GM12864 (cell line): ENCODE data around the gene SERP2.

Source experiments
- DNase-seq: peaks from one replicate; pipeline ENCODE4 v3.0.0-alpha.2; 2011; ENCODE audit warnings: low read depth
- H3K4me3 ChIP-seq: 2 replicates; pipeline ENCODE4 v1.5.1; 2011; ENCODE audit warnings: mild to moderate bottlenecking, low read depth, low read length, control low read depth
- TF ChIP-seq, protein P1 (sequence below): IDR thresholded peaks from 2 replicates; pipeline ENCODE4 v1.5.1; 2011; ENCODE audit warnings: low read depth, mild to moderate bottlenecking, moderate library complexity, low read length, control low read depth, inconsistent platforms; ENCODE audit errors: missing control alignments

The SERP2 gene

DNA sequence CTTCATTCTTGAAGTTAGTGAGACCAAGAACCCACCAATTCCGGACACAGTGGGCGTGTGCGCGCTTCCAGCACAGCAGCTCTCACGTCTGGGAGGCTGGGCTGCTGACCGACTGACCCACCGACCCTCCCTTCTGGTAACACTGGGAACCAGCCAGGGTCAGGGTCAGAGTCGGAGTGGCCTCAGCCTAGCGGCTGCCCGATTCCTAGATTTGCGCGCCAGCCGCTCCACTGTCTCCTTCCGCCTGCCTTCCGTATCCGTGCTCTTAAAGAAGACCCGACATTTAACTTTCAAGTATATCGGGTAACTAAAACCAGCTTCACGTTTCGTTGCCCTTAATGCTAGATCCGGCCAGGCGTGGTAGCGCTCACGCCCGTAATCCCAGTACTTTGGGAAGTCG lies 41.1 kb downstream of the SERP2 start:
- TF ChIP-seq, protein P1, sequence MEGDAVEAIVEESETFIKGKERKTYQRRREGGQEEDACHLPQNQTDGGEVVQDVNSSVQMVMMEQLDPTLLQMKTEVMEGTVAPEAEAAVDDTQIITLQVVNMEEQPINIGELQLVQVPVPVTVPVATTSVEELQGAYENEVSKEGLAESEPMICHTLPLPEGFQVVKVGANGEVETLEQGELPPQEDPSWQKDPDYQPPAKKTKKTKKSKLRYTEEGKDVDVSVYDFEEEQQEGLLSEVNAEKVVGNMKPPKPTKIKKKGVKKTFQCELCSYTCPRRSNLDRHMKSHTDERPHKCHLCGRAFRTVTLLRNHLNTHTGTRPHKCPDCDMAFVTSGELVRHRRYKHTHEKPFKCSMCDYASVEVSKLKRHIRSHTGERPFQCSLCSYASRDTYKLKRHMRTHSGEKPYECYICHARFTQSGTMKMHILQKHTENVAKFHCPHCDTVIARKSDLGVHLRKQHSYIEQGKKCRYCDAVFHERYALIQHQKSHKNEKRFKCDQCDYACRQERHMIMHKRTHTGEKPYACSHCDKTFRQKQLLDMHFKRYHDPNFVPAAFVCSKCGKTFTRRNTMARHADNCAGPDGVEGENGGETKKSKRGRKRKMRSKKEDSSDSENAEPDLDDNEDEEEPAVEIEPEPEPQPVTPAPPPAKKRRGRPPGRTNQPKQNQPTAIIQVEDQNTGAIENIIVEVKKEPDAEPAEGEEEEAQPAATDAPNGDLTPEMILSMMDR, result no peak
- no peak for DNase-seq
- no peak overlapping the region for H3K4me3 ChIP-seq

DNA sequence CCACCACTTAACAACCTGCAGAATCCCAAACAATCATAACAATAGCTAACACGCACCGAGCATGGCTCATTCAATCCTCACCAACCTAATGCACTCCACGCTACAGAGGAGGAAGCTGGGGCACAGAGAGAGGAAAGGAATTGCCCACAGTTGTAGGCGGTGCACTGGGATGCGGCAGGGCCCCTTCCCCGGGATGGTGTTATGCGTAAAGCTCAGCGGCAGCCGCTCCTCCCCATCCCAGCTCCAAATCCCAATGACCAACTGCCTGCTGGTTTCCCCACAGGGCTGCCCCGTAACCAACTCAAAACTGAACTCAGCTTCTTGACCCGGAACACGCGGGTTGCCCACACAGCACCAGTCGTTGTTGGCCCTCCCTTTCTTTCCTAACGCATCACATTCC lies 42.2 kb downstream of the SERP2 start:
- no peak overlapping the region for H3K4me3 ChIP-seq
- TF ChIP-seq, protein P1, result no peak
- no peak for DNase-seq

DNA sequence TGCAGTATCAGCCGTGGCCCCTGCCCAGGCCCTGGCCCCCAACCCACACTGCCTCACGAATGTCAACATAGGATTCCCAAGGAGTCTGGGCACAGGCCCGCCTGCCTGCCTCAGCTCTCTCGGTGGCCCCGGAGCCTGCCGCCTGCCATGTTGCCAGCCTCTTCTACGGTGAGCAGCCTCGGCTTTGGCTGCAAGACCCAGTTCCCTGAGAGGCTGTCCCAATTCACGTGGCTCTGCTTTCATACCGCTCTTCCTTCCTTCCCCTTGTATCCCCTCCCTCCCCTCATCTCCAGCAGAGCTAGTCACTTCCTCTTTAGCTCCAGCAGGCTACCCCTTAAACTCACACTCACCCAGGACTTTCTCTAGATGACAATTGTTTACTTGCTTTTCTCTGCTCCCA lies 42.7 kb downstream of the SERP2 start:
- no peak for DNase-seq
- H3K4me3 ChIP-seq, result no peak overlapping the region
- TF ChIP-seq, protein P1, result no peak

DNA sequence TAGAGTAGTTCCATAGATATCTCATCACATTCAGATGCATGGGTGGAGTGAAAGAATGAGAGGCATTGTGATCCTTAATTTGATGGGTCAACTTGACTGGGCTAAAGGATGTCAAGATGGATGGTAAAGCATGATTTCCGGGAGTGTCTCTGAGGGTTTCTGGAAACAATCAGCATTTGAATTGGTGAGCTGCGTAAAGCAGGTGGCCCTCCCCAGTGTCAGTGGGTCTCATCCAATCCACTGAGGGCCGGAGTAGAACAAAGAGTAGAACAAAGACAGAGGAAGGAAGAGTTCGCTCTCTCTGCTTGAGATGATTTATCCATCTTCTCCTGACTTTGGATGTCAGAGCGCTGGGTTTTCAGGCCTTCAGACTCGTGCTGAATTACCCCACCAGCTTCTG lies 43.1 kb downstream of the SERP2 start:
- DNase-seq, result no peak
- TF ChIP-seq, protein P1, result no peak
- no peak overlapping the region for H3K4me3 ChIP-seq

DNA sequence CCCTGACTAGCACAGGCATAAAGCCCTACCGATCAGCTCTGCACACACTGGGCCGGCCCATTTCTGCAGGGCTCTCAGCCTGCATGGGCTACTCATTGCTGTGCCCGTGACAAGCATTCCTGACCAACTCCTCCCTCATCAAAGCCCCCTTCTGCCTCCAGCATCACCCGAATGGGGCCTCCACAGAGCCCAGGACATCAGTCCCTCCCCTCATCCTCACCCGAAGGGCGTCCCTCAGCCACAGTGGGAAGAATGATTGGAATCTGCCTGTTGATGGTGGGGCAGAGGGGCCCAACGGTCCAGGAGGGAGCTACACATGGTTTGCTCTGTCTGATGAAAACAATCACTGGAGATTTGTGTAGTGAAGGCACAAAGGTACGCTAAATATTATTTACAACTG lies 43.8 kb downstream of the SERP2 start:
- H3K4me3 ChIP-seq, result no peak overlapping the region
- TF ChIP-seq, protein P1, result no peak
- no peak for DNase-seq

DNA sequence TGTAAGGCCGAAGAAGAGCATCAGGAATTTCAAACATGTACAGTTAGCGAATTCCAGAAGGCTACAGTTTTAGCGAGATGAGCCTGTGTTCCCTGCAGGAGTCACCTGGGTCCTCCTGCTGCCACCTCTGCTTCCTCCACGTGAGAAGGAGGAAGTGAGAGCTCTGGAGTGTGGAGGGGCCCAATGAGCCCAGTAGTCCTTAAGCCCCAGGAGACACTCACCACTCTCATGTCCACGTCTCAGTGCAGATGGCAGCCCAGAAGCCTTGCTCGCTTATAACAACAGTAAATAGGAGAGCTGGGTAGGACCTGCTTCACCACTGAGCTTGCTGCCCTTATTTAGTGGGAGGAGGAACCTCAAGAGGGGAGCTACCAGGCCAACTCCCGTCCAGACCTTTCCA lies 44.3 kb downstream of the SERP2 start:
- H3K4me3 ChIP-seq, result no peak overlapping the region
- TF ChIP-seq, protein P1, result no peak
- DNase-seq, result no peak

DNA sequence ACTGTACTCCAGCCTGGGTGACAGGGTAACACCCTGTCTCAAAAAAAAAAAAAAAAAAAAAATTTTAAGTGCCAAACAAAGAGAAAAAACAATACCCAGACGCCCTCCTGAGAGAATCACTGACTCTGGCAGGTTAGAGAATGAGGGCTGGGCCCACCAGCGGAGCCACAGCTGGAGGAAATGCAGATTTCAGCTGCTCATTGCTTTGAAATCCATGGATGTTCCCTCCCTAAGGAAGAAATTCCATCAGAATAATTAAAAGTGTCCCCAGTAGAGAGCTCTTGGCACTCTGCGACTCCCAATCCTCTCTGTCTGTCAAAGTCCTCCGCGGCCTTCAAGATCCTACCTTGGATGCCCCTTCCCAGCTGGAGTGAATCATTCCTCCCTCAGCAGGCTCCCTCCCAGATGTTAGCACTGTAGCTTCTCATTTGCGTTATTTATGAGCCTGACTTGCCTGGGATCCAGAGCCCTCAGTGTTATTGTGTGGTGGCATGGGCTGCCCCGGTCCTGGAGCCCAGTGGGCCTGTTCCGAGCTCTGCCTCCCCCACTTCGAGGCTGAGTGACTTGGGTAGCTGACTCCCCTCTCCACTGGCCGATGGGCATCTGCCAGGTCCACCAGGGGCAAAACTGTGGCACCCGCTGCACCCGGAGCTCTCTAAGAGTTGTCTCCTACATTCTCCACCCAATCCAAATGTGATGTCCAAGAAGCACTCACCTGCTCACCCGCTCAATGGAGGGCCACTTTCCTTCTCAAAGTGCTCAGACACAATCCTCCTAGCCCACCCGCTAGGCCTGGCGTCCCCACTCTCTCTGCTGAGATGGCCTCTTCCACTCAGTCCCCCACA lies 47.0 kb downstream of the SERP2 start:
- H3K4me3 ChIP-seq, result no peak overlapping the region
- TF ChIP-seq, protein P1, result no peak
- no peak for DNase-seq
